ENCODE data around the gene KCTD2.

The KCTD2 gene

GRCh38 chr17:75093548-75094158, 46.6 kb downstream of the KCTD2 start:
- FAIRE-seq: no peak
- no peak for DNase-seq (ENCODE audit: insufficient read length, low spot score)

- no peak for FAIRE-seq
These were observed 47.9 kb downstream of the KCTD2 start for GRCh38 chr17:75094871-75095399.

GRCh38 chr17:75096082-75096625, 49.1 kb downstream of the KCTD2 start:
- FAIRE-seq (no peak), DNase-seq (ENCODE audit: insufficient read length, low spot score) (no peak)

More at GRCh38 chr17:75094871-75095399, 47.9 kb downstream of the KCTD2 start:
- no peak for DNase-seq (ENCODE audit: insufficient read length, low spot score)

GRCh38 chr17:75097865-75098264, 50.8 kb downstream of the KCTD2 start:
- DNase-seq (ENCODE audit: insufficient read length, low spot score) (no peak), FAIRE-seq (no peak)

- no peak for FAIRE-seq
- no peak for DNase-seq (ENCODE audit: insufficient read length, low spot score)
These were observed 51.8 kb downstream of the KCTD2 start for GRCh38 chr17:75098861-75099260.

- FAIRE-seq (no peak), DNase-seq (ENCODE audit: insufficient read length, low spot score) (no peak)
These were observed 53.0 kb downstream of the KCTD2 start for GRCh38 chr17:75099881-75100595.

- DNase-seq (ENCODE audit: insufficient read length, low spot score) (peak; percentile 50), FAIRE-seq (peak; percentile 64)
These were observed 55.4 kb downstream of the KCTD2 start for GRCh38 chr17:75102385-75102821.

GRCh38 chr17:75103601-75104554, 56.9 kb downstream of the KCTD2 start:
- DNase-seq (ENCODE audit: insufficient read length, low spot score) (no peak), FAIRE-seq (peak; percentile 18)

- peak; percentile 72 for DNase-seq (ENCODE audit: insufficient read length, low spot score)
- no peak for FAIRE-seq
These were observed 58.4 kb downstream of the KCTD2 start for GRCh38 chr17:75105126-75106080.

GRCh38 chr17:75108193-75108592, 61.2 kb downstream of the KCTD2 start:
- no peak for FAIRE-seq

GRCh38 chr17:75109046-75109406, 62.0 kb downstream of the KCTD2 start:
- FAIRE-seq (no peak), DNase-seq (ENCODE audit: insufficient read length, low spot score) (no peak)

More at GRCh38 chr17:75108193-75108592, 61.2 kb downstream of the KCTD2 start:
- DNase-seq (ENCODE audit: insufficient read length, low spot score): no peak

GRCh38 chr17:75109407-75110233, 62.6 kb downstream of the KCTD2 start, which contains the start of gene ARMC7:
ARMC7 (plus strand) TSS chr17:75109969; CDS start chr17:75110289, 320 bp downstream.
- DNase-seq (ENCODE audit: insufficient read length, low spot score) (peak; percentile 94), FAIRE-seq (peak; percentile 83)

- FAIRE-seq (peak; percentile 58), DNase-seq (ENCODE audit: insufficient read length, low spot score) (no peak)
These were observed 63.4 kb downstream of the KCTD2 start for GRCh38 chr17:75110234-75110937.

- DNase-seq (ENCODE audit: insufficient read length, low spot score) (no peak), FAIRE-seq (no peak)
These were observed 64.8 kb downstream of the KCTD2 start for GRCh38 chr17:75111777-75112335.

GRCh38 chr17:75113798-75114551, 67.0 kb downstream of the KCTD2 start:
- peak; percentile 86 for DNase-seq (ENCODE audit: insufficient read length, low spot score)
- peak; percentile 94 for FAIRE-seq

GRCh38 chr17:75114552-75115314, 67.7 kb downstream of the KCTD2 start:
- FAIRE-seq (no peak), DNase-seq (ENCODE audit: insufficient read length, low spot score) (no peak)
